Ishikawa (cell line): ENCODE measurements around the gene CEP95.

Experiments used
- CEBPB ChIP-seq: IDR thresholded peaks from 2 replicates; pipeline ENCODE4 v1.6.1; 2012
- CREB1 ChIP-seq: IDR thresholded peaks from 2 replicates; pipeline ENCODE4 v1.6.1; 2012; ENCODE audit warnings: low read depth
- EGR1 ChIP-seq: IDR thresholded peaks from 2 replicates; pipeline ENCODE4 v1.6.1; 2012
- EP300 ChIP-seq: IDR thresholded peaks from 2 replicates; pipeline ENCODE4 v1.6.1; 2012; ENCODE audit warnings: borderline replicate concordance
- FOXM1 ChIP-seq: IDR thresholded peaks from 2 replicates; pipeline ENCODE4 v1.6.1; 2012; ENCODE audit warnings: low read depth, borderline replicate concordance
- MAX ChIP-seq: IDR thresholded peaks from 2 replicates; pipeline ENCODE4 v1.6.1; 2012
- NFIC ChIP-seq: IDR thresholded peaks from 2 replicates; pipeline ENCODE4 v1.6.1; 2012
- RAD21 ChIP-seq: IDR thresholded peaks from 2 replicates; pipeline ENCODE4 v1.6.1; 2012; ENCODE audit warnings: low read depth
- REST ChIP-seq: IDR thresholded peaks from 2 replicates; pipeline ENCODE4 v1.6.1; 2012; ENCODE audit warnings: low read depth, mild to moderate bottlenecking
- TAF1 ChIP-seq: IDR thresholded peaks from 2 replicates; pipeline ENCODE4 v1.6.1; 2012; ENCODE audit warnings: low read depth, mild to moderate bottlenecking
- TCF12 ChIP-seq: IDR thresholded peaks from 2 replicates; pipeline ENCODE4 v1.6.1; 2012; ENCODE audit warnings: low read depth
- TEAD4 ChIP-seq: IDR thresholded peaks from 2 replicates; pipeline ENCODE4 v1.6.1; 2012
- USF1 ChIP-seq: IDR thresholded peaks from 2 replicates; pipeline ENCODE4 v1.6.1; 2012
- YY1 ChIP-seq: IDR thresholded peaks from 2 replicates; pipeline ENCODE4 v1.6.1; 2012; ENCODE audit warnings: low read depth
- ZBTB7A ChIP-seq: IDR thresholded peaks from 2 replicates; pipeline ENCODE4 v1.6.1; 2012; ENCODE audit warnings: low read depth

The CEP95 gene

GRCh38 chr17:64494121-64494520, 12.7 kb upstream of the CEP95 start:
- no peak for TF ChIP-seq TEAD4

GRCh38 chr17:64496348-64496785, 10.4 kb upstream of the CEP95 start:
- TF ChIP-seq ZBTB7A = no peak

- TF ChIP-seq EP300 = no peak
- 0 out of 2 replicates have a peak, but pooled peaks have one; percentile 50 for TF ChIP-seq TCF12
- 0 out of 2 replicates have a peak, but pooled peaks have one; percentile 22 for TF ChIP-seq ZBTB7A
- no peak for TF ChIP-seq CEBPB
- TF ChIP-seq RAD21 = no peak
- TF ChIP-seq NFIC = peak; percentile 2; the same call in 1 of the 2 replicates
- TF ChIP-seq MAX = peak; percentile 78
- TF ChIP-seq YY1 = peak; percentile 90
- TF ChIP-seq TAF1 = peak; percentile 73
- TF ChIP-seq USF1 = no peak
- TF ChIP-seq FOXM1 = 0 out of 2 replicates have a peak, but pooled peaks have one; percentile 24
- TF ChIP-seq EGR1 = 0 out of 2 replicates have a peak, but pooled peaks have one; percentile 20
Measured at GRCh38 chr17:64496786-64497564, 9.8 kb upstream of the CEP95 start, which contains the start of gene POLG2. Gene POLG2, minus strand, starts transcription at chr17:64497054. Its CDS starts 86 bp downstream, at chr17:64496968.

GRCh38 chr17:64497565-64498035, 9.2 kb upstream of the CEP95 start:
- TF ChIP-seq TCF12 (no peak), TAF1 (no peak), EGR1 (no peak), YY1 (no peak), USF1 (no peak)

- TF ChIP-seq CREB1 (no peak), ZBTB7A (no peak), REST (no peak), CEBPB (no peak), EGR1 (no peak), TAF1 (no peak), TEAD4 (no peak), TCF12 (no peak), YY1 (no peak)
Measured at GRCh38 chr17:64498308-64499203, 8.2 kb upstream of the CEP95 start.

GRCh38 chr17:64499805-64500486, 6.8 kb upstream of the CEP95 start:
- TF ChIP-seq REST = no peak
- TF ChIP-seq EP300 = no peak
- no peak for TF ChIP-seq FOXM1
- no peak for TF ChIP-seq RAD21
- no peak for TF ChIP-seq MAX
- TF ChIP-seq YY1 = no peak
- TF ChIP-seq EGR1 = no peak
- no peak for TF ChIP-seq CEBPB
- no peak for TF ChIP-seq CREB1
